Mucosa of descending colon (tissue), 3 donors: ENCODE measurements around the gene CDK17. TPM values are rescaled to one million over a fixed set of nuclear protein-coding genes. Genes with fewer than 3 reads are reported as not detected.
"Not testable (repeated sequence)": the region's sequence is repeated elsewhere in the genome, so short reads cannot be mapped to it uniquely, and the experiment has no call there.

Source experiments
- ATAC-seq: fragments of 200-7000 bp; cut with Tn5 transposase; one replicate; pipeline ENCODE4 v1.9.1; 2020; ENCODE audit warnings: mild to moderate bottlenecking, moderate library complexity
- DNase-seq, 3 donors: peaks; one replicate each; pipeline ENCODE4 v3.0.0-alpha.2; 2020
- H3K36me3 ChIP-seq: fragments of 200-600 bp; one replicate; pipeline ENCODE4 v1.8.0; 2021; ENCODE audit warnings: low read depth, mild to moderate bottlenecking
- H3K4me1 ChIP-seq: fragments of 200-600 bp; one replicate; pipeline ENCODE4 v1.8.0; 2021; ENCODE audit warnings: low read depth, mild to moderate bottlenecking
- H3K4me3 ChIP-seq: fragments of 200-600 bp; one replicate; pipeline ENCODE4 v1.8.0; 2021; ENCODE audit warnings: mild to moderate bottlenecking
- H3K9me3 ChIP-seq: fragments of 200-600 bp; one replicate; pipeline ENCODE4 v1.8.0; 2021; ENCODE audit warnings: mild to moderate bottlenecking
- CTCF ChIP-seq: fragments of 200-600 bp; IDR thresholded peaks from one replicate; pipeline ENCODE4 v1.8.0; 2022; ENCODE audit warnings: antibody characterized with exemption, mild to moderate bottlenecking
- intact Hi-C, 2 donors: fragments of 100-400 bp; cut with DNase I in 1 of 2; cut with micrococcal nuclease in 1 of 2; formaldehyde crosslinking; loops; one replicate each; pipeline versions ENCODE4 v1.11.0 to v1.11.1; 2022; cut with DNase I, micrococcal nuclease
- total RNA-seq, 3 donors: library from RNA; stranded (reverse); fragmentation: NEBNext Ultra II Directional in 2 of 3; extraction: Animal tissue kit (Norgen Biotek cat#: 25700) in 2 of 3; gene quantifications; one replicate each; pipeline versions ENCODE4 v1.2.1 to v1.2.4, GENCODE V29; 2021 to 2023
- donor health status: DM: no; HTN: no; CAD: no; lungs with moderate emphysema.
- donor health status: DM: no; HTN: no; CAD: no.
- donor health status: DM: no; HTN: yes; CAD: no.

Gene CDK17
- total RNA-seq, 3 donors from 2014 or later: 19.5 to 43.5 (median 24.0) TPM

GRCh38 chr12:96434107-96434506, 33.9 kb upstream of the CDK17 start:
- no peaks in the 10 kb centered on the region for H3K4me1 ChIP-seq
- DNase-seq (peak in 1 of 3 donors; percentile 60), ATAC-seq (peak; percentile 90)
- intact Hi-C loops: no loop called here
- no peak overlapping the region for H3K4me3 ChIP-seq
- no peak for TF ChIP-seq CTCF
- no peaks in the 10 kb centered on the region for H3K36me3 ChIP-seq
- no peaks in the 10 kb centered on the region for H3K9me3 ChIP-seq

GRCh38 chr12:96432496-96433321, 32.5 kb upstream of the CDK17 start:
- DNase-seq, H3K4me1 ChIP-seq, H3K36me3 ChIP-seq, H3K9me3 ChIP-seq, H3K4me3 ChIP-seq, intact Hi-C loops, ATAC-seq: not testable (repeated sequence)

GRCh38 chr12:96431067-96431466, 30.8 kb upstream of the CDK17 start:
- no peaks in the 10 kb centered on the region for H3K4me1 ChIP-seq
- DNase-seq (no peak), ATAC-seq (no peak)
- TF ChIP-seq CTCF: no peak
- intact Hi-C loops: no loop called here
- H3K36me3 ChIP-seq: no peaks in the 10 kb centered on the region
- H3K9me3 ChIP-seq: no peaks in the 10 kb centered on the region
- no peak overlapping the region for H3K4me3 ChIP-seq

GRCh38 chr12:96427269-96427729, 27.1 kb upstream of the CDK17 start:
- intact Hi-C loops: no loop called here
- H3K9me3 ChIP-seq: no peaks in the 10 kb centered on the region
- no peak for TF ChIP-seq CTCF
- H3K36me3 ChIP-seq: no peaks in the 10 kb centered on the region
- no peak overlapping the region for H3K4me3 ChIP-seq
- DNase-seq (peak in 2 of 3 donors; percentile 41 to 64), ATAC-seq (peak; percentile 70)
- no peaks in the 10 kb centered on the region for H3K4me1 ChIP-seq

- no peaks in the 10 kb centered on the region for H3K36me3 ChIP-seq
- ATAC-seq (no peak), DNase-seq (no peak)
- H3K4me1 ChIP-seq: no peaks in the 10 kb centered on the region
- H3K4me3 ChIP-seq: no peak overlapping the region
- TF ChIP-seq CTCF: no peak
- no peaks in the 10 kb centered on the region for H3K9me3 ChIP-seq
- intact Hi-C loops: no loop called here
Measured at GRCh38 chr12:96425951-96426350, 25.7 kb upstream of the CDK17 start.

GRCh38 chr12:96425321-96425720, 25.1 kb upstream of the CDK17 start:
- TF ChIP-seq CTCF: no peak
- no peak overlapping the region for H3K4me3 ChIP-seq
- intact Hi-C loops: no loop called here
- H3K9me3 ChIP-seq: no peaks in the 10 kb centered on the region
- ATAC-seq (no peak), DNase-seq (no peak)
- H3K4me1 ChIP-seq: no peaks in the 10 kb centered on the region
- H3K36me3 ChIP-seq: no peaks in the 10 kb centered on the region
